GM18502 (cell line): Measurements from ENCODE around the gene CCDC137.

Experiments
- ATAC-seq: cut with Tn5 transposase; IDR thresholded peaks from one replicate; pipeline ENCODE4 v1.9.1; 2021; ENCODE audit warnings: mild to moderate bottlenecking; ENCODE audit not compliant: unreplicated experiment, poor library complexity

The CCDC137 gene

DNA sequence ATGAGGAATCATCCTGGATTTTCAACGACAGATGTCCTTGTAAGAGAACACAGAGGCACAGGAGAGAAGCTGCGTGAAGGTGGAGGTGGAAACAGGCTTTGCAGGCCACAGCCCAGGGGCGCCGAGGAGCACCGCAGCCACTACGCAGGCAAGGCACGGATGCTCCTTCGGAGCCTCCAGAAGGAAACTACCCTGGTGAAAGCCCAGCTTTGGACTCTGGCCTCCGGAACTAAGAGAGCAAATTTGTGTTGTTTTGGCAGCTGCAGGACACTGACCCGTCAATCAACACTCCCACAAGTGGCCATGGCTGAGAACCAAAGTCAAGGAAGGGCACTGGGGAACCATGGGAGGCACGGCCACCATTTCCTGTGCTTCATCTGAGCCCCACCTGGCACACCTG, 13.6 kb downstream of the CCDC137 start:
- ATAC-seq: no peak

DNA sequence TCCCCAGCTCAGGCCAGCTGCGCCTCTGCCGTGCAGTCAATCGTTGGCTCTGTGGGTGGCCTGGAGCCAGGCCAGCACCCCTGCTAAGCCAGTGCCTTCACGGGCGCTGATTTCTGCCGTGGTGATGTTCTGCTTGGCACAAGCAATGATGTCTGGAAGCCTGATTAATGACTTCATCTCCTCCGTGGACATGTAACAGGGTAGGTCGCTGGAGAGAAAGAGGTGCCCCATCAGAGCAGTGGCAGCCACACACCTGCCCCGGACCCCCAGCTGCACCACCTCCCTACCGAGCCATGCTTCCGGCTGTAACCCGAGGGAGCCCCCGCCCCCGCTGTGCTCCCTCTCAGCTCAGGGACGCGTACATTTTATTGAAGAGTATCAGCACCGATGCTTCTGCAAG, 15.1 kb downstream of the CCDC137 start:
- ATAC-seq: no peak

DNA sequence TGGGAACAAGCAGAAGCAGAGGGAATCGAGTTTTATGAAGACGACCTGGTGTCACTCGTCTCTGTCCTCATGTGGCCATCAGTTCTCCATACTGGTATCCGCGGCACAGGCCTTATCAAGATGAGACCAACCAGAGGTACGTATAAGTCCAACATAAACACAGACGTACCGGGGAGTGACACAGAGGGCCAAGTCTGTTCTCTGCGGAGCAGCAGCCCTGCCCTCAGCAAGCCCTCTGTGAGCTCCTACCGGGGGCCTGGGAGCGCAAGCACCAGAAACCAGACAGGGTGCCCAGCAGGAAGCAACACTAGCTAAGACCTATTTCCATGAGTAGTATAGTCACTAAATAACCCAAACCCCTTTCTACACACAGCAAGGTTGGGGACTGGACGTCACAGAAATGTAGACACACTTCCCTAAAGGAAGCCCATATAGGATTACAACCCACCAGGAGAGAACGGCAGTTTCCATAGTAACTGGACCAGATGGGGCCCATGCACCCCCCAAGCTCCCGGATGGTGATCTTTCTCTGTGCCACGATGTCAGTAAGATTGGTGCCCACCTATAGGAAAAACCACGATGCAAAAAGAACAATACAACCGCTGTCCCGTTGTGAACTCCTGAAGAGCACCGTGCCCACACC, 16.1 kb downstream of the CCDC137 start:
- ATAC-seq: no peak

DNA sequence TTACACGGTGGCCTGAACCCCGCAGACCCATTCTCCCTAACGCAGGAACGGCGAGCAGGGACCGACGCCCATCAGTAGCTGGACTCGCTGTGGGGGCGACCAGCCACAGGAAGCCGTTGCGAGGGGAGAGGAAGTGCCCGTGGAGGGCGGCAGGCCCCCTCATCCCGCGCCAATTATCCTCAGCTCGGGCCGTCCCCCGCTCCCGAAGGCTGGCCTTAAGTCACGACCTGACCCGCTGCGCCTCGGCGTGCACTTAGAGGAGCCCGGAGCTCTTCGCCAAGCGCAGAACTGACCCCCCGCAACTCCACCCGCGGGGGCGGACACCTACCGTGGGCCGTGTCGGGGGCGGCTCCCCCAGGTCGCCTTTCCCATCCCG, 16.7 kb downstream of the CCDC137 start:
- ATAC-seq: peak; percentile 20

DNA sequence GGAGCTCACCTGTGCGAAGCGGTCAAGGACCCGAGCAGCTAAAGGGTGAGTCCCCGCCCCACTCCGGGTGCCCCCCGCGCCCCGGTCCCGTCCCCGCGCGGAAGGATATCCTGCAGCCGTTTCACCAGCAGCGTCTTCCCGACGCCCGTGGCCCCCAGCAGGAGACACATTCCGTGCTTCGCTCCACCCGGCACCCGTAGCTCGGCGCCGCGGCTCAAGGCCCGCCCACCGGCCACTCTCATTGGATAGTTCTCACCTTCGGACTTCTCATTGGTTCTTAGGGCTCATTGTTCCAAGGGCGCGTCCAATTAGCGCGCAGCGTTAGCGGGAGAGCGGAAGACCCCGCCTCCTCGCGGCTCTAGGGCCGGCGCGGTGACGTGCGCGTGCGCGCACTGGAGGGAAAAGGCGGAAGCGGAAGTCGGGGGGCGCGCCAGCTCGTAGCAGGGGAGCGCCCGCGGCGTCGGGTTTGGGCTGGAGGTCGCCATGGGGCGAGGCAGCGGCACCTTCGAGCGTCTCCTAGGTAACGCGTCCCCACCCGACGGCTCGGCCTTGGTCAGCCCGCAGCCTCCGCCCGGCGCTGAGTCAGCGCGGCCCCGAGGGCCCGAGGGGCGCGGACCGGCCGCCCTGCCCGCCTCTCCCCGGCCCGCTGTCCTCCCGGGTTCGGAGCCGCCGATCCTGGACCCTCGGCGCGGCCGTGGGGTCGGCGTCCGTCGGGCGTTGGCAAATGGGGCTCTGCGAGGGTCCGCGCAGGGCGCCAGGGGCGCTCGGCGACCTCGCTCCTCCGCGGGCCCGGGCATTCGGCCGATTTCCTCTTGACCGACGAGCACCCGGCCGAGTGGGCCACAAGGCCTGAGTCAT, 17.3 kb downstream of the CCDC137 start, which contains the start of the genes ARL16 and HGS:
Gene ARL16, minus strand, starts transcription at position 214 of the 858 bp plus-strand sequence. Its CDS starts 44 bp downstream, at position 170.
Gene HGS, plus strand, starts transcription at position 428 of the 858 bp plus-strand sequence. Its CDS starts 56 bp downstream, at position 484.
- peak; percentile 90 for ATAC-seq

DNA sequence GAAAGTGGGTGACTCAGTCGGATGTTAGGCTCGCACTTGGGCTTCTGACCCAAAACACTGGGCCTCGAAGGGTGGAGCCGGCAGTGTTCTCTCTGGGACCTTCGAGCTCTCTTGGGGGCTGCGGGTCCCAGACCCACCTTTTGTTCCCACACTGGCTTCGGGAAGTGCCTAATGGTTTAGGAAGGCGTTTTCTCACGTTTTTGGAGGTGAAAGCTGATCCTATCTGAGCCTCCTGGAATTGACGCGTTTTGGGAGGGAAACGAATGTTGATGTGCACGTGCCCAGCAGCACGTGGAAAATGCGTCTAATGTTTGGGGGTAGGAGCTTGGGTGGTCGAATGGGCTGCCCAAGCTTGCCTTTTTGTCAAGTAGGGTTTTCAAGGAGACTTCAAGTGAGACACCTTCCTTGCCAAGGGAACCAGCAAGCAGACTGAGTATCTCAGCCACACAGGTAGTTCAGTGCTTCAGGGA, 17.9 kb downstream of the CCDC137 start:
- no peak for ATAC-seq

DNA sequence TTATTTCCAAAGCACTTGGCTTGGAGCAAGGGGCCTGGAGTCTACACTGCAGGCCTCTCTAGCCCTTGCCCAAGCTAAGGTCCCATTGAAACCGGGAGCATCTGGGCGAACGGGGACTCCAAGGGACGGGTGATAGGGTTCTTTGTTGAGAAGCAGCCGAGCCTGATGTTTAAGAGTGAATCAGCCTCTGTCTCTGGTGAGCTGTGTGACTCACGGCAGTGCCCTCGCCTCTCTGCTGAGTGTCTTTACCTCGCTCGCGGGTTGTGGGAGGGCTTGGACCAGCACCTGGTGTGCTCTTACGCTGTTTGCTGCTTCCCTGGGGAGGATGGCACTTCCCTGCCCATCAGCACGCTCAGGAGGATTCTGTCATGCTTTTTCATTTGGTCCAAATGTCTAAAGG, 18.6 kb downstream of the CCDC137 start:
- ATAC-seq: no peak

DNA sequence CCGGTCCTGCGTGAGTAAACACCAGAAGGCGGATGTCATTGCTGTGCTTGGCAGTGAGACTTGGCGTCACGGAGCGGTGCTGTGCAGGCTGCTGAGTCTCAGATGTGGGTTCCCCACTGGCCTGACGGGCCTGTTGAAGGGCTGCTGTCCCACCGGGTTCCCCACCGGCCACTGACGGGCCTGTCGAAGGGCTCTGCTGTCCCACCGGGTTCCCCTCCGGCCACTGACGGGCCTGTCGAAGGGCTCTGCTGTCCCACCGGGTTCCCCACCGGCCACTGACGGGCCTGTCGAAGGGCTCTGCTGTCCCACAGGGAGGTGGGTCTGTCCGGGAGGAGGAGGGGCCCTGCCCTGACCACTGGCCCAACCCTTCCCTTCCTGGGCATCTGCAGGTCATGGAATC, 20.1 kb downstream of the CCDC137 start:
- no peak for ATAC-seq

DNA sequence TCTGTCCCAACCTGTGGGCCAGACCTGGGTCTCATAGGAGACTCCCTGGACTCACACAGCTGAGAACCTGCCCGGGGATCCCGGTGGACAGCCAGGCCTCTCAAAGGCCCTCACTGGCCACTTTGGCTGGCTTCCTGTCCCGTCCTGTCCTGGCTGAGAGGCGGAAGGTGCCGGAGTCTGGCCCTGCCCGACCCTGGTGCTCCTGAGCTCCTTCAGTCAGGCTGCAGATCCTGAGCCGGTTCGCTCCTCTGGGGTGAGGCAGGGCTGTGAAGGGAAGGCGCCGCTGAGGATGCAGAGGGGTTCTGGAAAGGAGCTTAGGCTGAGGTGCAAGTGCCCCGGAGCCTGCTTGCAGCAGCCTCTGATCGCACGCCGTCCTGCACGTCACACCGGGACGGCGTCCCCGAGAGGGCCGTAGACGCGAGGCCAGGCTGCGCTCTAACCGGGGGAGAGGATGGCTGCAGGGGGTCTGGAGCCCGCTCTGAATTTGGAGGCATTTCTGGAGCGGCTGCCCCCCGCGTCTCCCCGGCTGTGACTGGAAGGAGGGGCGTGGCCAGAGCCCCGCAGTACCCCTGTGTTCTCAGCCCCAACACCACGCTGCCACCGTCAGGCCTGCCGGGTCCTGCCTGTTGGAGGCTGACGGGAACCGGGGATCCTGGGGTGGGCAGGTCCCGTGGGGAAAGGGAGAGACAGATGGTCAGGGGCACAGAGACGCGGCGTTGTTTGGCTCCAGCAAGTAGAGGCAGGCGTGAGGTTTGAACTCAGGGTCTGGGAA, 21.4 kb downstream of the CCDC137 start:
- no peak for ATAC-seq

DNA sequence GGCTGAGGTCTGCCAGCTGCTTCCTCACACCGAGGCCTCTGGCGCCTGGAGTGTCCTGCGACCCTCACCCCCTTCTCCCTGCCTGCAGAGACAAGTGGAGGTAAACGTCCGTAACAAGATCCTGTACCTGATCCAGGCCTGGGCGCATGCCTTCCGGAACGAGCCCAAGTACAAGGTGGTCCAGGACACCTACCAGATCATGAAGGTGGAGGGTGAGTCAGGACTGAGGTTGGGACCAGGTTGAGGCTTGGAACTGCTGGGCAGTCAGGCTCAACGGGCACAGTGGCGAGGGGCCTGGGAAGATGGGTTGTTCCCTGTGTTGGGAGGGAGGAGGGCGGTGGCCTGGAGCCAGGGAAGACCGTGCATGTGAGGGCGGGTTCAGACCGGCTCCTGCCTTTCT, 22.1 kb downstream of the CCDC137 start:
- no peak for ATAC-seq

DNA sequence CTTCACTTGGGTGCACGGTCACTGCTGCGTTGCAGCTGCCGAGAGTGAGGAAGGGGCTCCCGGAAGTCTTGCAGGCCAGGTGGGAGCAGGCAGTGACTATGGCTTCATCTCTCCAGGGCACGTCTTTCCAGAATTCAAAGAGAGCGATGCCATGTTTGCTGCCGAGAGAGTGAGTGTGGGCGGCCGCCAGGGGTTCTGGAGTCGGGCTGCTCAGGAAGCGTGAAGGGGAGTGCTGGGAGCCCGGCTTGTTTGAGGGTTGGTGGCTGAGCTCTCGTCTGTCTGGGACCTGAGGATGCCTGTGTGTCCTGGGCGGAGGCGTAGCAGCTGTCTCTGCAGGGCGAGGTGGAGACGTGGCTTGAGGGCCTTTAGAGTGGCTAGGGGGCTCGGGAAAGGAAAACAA, 23.5 kb downstream of the CCDC137 start:
- no peak for ATAC-seq

DNA sequence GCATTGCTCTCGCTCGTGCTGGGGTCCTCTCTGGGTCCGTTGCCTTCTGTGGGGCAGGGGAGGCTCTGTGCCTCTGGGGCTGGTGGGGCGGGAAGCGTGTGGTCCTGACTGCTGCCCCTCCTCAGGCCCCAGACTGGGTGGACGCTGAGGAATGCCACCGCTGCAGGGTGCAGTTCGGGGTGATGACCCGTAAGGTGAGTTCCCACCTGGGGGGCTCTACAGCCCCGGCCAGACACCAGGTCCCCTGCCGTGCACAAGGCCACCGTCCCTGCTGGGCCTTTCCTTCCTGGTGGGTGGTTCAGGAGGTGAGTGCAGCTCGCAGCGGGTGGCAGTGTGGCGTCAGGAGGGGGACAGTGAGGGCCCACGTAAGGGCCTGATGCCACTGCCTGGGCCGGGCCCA, 24.0 kb downstream of the CCDC137 start:
- ATAC-seq: no peak

DNA sequence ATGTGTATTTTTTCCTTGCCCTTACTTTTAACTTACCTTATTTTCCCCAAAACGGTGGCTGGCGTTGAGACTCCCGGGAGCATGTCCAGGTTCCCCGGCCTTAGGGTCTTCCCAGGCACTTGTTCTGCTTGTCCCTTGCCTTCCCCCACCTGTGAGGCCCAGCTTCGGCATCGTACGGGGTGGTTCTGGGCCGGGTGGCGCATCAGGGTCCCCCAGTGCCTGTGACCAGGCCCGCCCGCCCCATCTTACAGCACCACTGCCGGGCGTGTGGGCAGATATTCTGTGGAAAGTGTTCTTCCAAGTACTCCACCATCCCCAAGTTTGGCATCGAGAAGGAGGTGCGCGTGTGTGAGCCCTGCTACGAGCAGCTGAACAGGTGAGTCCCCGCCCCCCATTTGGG, 24.7 kb downstream of the CCDC137 start:
- no peak for ATAC-seq

DNA sequence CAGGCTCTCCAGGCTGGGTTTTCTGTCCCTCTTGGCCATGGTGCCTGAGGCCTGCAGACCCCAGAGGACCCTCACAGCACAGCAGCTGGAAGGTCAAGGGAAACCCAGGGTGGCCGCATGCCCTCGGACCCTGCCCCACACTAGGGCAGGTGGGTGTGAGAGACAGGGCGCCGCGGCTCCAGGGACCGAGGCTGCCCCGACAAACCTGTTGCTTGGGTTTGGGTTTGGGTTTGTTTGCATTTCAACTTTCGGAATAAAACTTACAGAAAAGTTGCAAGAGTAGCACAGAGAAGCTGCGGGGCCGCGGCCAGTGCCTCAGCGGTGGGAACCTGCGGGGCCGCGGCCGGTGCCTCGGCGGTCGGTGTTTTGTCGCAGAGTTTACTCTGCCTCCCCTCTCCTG, 25.1 kb downstream of the CCDC137 start:
- no peak for ATAC-seq

DNA sequence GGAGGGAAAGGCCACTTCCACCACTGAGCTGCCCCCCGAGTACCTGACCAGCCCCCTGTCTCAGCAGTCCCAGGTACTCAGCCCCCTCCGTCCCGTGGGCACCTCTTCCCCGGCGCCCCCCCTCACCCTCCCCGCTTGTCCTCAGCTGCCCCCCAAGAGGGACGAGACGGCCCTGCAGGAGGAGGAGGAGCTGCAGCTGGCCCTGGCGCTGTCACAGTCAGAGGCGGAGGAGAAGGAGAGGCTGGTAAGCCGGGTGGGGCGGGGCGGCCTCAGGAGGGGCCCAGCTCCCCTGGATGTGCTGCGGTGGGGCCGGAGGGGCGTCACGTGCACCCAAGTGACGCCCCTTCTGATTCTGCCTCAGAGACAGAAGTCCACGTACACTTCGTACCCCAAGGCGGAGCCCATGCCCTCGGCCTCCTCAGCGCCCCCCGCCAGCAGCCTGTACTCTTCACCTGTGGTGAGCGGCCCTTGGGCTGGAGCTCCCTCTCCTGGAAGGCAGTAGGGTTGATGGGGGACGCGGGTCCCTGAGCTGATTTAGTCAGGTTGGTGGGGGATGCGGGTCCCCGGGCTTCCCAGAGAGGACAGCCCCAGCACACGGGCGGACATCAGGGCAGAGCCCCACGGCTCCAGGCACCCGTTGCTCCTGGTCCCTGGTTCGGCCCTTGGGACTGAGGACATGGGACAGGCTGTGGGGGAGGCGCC, 27.1 kb downstream of the CCDC137 start:
- ATAC-seq: no peak

DNA sequence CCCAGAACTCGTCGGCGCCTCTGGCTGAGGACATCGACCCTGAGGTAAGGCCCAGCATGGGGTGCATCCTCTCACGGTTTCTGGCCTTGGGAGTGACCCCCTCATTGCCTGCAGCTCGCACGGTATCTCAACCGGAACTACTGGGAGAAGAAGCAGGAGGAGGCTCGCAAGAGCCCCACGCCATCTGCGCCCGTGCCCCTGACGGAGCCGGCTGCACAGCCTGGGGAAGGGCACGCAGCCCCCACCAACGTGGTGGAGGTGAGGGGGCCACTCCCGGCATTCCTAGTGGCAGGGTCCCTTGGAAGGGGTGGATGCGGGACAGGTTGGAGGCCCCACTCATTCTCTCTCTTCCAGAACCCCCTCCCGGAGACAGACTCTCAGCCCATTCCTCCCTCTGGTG, 28.3 kb downstream of the CCDC137 start:
- no peak for ATAC-seq

DNA sequence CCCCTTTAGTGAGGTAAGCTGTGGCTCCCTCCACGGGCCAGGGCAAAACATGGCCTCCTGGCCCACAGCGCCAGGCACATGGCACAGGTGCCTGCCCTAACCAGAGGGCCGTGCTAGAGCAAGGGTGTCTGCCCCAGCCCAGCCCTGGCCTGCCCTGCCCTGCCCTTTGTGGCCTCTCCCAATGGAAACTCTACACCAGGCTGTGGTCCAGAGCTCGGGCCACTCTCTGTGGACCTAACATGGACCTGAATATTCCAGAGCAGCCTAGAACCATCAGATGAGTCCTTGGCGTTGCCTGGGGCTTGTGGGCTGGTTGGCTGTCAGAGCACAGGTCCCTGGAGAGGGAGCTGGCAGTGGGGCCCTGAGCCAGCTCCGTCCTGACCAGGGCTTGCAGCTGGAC, 28.7 kb downstream of the CCDC137 start:
- no peak for ATAC-seq

DNA sequence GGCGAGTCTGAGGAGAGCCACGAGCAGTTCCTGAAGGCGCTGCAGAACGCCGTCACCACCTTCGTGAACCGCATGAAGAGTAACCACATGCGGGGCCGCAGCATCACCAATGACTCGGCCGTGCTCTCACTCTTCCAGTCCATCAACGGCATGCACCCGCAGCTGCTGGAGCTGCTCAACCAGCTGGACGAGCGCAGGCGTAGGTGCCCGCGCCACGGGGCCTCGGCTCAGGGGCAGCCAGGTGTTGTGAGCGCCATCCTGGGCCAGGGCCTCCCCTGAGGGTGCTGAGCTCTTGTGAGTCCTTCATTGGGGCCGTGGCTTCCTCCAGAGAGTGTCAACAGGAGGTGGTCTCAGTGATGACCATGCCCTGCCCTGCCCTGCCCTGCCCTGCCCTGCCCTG, 29.3 kb downstream of the CCDC137 start:
- no peak for ATAC-seq

DNA sequence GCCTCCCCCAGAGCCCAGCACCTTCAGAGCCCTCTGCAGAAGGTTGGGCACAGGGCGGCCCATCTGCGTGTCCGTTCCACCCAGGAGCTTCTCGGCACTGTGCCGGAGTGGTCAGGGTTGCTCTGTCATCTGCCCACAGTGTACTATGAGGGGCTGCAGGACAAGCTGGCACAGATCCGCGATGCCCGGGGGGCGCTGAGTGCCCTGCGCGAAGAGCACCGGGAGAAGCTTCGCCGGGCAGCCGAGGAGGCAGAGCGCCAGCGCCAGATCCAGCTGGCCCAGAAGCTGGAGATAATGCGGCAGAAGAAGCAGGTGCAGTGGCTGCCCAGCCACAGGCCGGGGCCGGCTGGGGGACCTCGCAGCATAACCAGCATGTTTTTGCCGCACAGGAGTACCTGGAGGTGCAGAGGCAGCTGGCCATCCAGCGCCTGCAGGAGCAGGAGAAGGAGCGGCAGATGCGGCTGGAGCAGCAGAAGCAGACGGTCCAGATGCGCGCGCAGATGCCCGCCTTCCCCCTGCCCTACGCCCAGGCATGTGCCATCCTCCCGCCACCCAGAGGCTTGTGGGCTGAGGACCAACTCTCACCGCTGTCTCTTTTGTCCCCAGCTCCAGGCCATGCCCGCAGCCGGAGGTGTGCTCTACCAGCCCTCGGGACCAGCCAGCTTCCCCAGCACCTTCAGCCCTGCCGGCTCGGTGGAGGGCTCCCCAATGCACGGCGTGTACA, 29.8 kb downstream of the CCDC137 start:
- ATAC-seq: no peak
